A673 (cell line): ENCODE data around the gene ADAM10. TPM values are rescaled to one million over a fixed set of nuclear protein-coding genes. Genes with fewer than 3 reads are reported as not detected.

ENCODE experiments used
- BruUV-seq: library from RNA; stranded (reverse); fragments of 400-500 nt; replicated peaks from 2 replicates; lab custom pipeline; 2021; lab: Mats Ljungman, UMichigan
- CTCF ChIA-PET: fragments of 300-600 bp; sonication (Branson Sonifier 250); formaldehyde crosslinking; loops from one replicate; lab custom pipeline; 2022; ENCODE audit warnings: antibody characterized with exemption; lab: Charles Lee
- POLR2A ChIA-PET: fragments of 300-600 bp; sonication (Branson Sonifier 250); formaldehyde crosslinking; loops from one replicate; lab custom pipeline; 2022; ENCODE audit warnings: antibody characterized with exemption; ENCODE audit not compliant: low non-redundant PET; lab: Charles Lee
- DNase-seq: peaks from one replicate; pipeline ENCODE4 v3.0.0-alpha.2; 2015; ENCODE audit warnings: low spot score
- H3K27ac ChIP-seq: fragments of 200-600 bp; sonication (generic); 2 replicates; pipeline ENCODE4 v1.5.1; 2016; ENCODE audit warnings: mixed run types, low read depth, mild to moderate bottlenecking, mixed read lengths, antibody characterized with exemption, low read length; ENCODE audit not compliant: poor library complexity, severe bottlenecking
- H3K27me3 ChIP-seq: fragments of 200-600 bp; sonication (generic); replicated peaks from 2 replicates; pipeline ENCODE4 v1.6.1; 2017; ENCODE audit warnings: mixed run types, low read depth, mild to moderate bottlenecking, mixed read lengths, antibody characterized with exemption, low read length; ENCODE audit not compliant: insufficient read depth, poor library complexity
- H3K36me3 ChIP-seq: fragments of 200-600 bp; sonication (generic); 2 replicates; pipeline ENCODE4 v1.6.1; 2016; ENCODE audit warnings: mixed run types, mild to moderate bottlenecking, mixed read lengths, antibody characterized with exemption, low read length; ENCODE audit not compliant: insufficient read depth, poor library complexity, severe bottlenecking
- H3K4me1 ChIP-seq: fragments of 200-600 bp; sonication (generic); 2 replicates; pipeline ENCODE4 v1.6.1; 2017; ENCODE audit warnings: mixed run types, mild to moderate bottlenecking, mixed read lengths, antibody characterized with exemption, low read length; ENCODE audit not compliant: insufficient read depth, poor library complexity, severe bottlenecking
- H3K4me3 ChIP-seq: fragments of 200-600 bp; sonication (generic); 2 replicates; pipeline ENCODE4 v1.5.1; 2016; ENCODE audit warnings: low read depth, mixed run types, mild to moderate bottlenecking, mixed read lengths, low read length; ENCODE audit not compliant: poor library complexity, severe bottlenecking
- H3K9me3 ChIP-seq: fragments of 200-600 bp; sonication (generic); 2 replicates; pipeline ENCODE4 v1.6.1; 2016; ENCODE audit warnings: mixed run types, low read depth, mild to moderate bottlenecking, mixed read lengths, antibody characterized with exemption, low read length; ENCODE audit not compliant: poor library complexity, severe bottlenecking
- CTCF ChIP-seq: fragments of 300-800, 200-600 bp; sonication (generic); conservative IDR thresholded peaks from 2 replicates; pipeline ENCODE4 v1.5.1; 2017; ENCODE audit warnings: low read depth, mild to moderate bottlenecking, antibody characterized with exemption, low read length, moderate library complexity, mixed read lengths
- EZH2 ChIP-seq: fragments of 200-600 bp; sonication (generic); IDR thresholded peaks from 2 replicates; pipeline ENCODE4 v1.6.1; 2017; ENCODE audit warnings: borderline replicate concordance, low read depth, mild to moderate bottlenecking, mixed read lengths, antibody characterized with exemption, low read length; ENCODE audit not compliant: poor library complexity, severe bottlenecking
- intact Hi-C: fragments of 100-400 bp; cut with micrococcal nuclease; formaldehyde crosslinking; loops from one replicate; pipeline ENCODE4 v1.10.0; 2022; ENCODE audit not compliant: unreplicated experiment
- total RNA-seq: library from RNA; stranded (reverse); gene quantifications from 2 replicates; pipeline ENCODE4 v1.2.3, GENCODE V29; 2021

ADAM10 gene
- total RNA-seq, 1 experiment from 2014 or later = 130 TPM

- ChIA-PET POLR2A (no interaction called here), CTCF (no interaction called here)
- no peak for DNase-seq
- Histone ChIP-seq H3K4me3 (no peak overlapping the region), H3K27me3 (no peaks in the 10 kb centered on the region), H3K9me3 (no peaks in the 10 kb centered on the region), H3K36me3 (no peaks in the 10 kb centered on the region), H3K27ac (no peak overlapping the region), H3K4me1 (peaks cover 23% of the 10 kb centered on the region)
- TF ChIP-seq CTCF = no peak
- no peak for TF ChIP-seq EZH2
- BruUV-seq = no TSS peak
- intact Hi-C loops = loop anchor here (10.0 kb wide), 1 partner anchor 466 kb away; no protein-coding TSS in a partner anchor
These were observed 8.5 kb downstream of the ADAM10 start for GRCh38 chr15:58741032-58741431.

GRCh38 chr15:58740436-58740835 is 9.1 kb downstream of the ADAM10 start:
- POLR2A ChIA-PET = no interaction called here

GRCh38 chr15:58738046-58738707 is 11.3 kb downstream of the ADAM10 start:
- no peak overlapping the region for H3K27ac ChIP-seq

More at GRCh38 chr15:58740436-58740835, 9.1 kb downstream of the ADAM10 start:
- CTCF ChIA-PET = no interaction called here
- intact Hi-C loops = loop anchor here (10.0 kb wide), 1 partner anchor 466 kb away; no protein-coding TSS in a partner anchor
- BruUV-seq = no TSS peak
- Histone ChIP-seq H3K9me3 (no peaks in the 10 kb centered on the region), H3K27me3 (no peaks in the 10 kb centered on the region), H3K4me3 (no peak overlapping the region), H3K27ac (no peak overlapping the region), H3K36me3 (no peaks in the 10 kb centered on the region), H3K4me1 (peaks cover 26% of the 10 kb centered on the region)
- no peak for DNase-seq
- no peak for TF ChIP-seq CTCF
- no peak for TF ChIP-seq EZH2

More at GRCh38 chr15:58738046-58738707, 11.3 kb downstream of the ADAM10 start:
- CTCF ChIA-PET = no interaction called here
- Histone ChIP-seq H3K4me1 (peaks cover 23% of the 10 kb centered on the region), H3K36me3 (no peaks in the 10 kb centered on the region), H3K4me3 (no peak overlapping the region), H3K27me3 (no peaks in the 10 kb centered on the region), H3K9me3 (no peaks in the 10 kb centered on the region)
- POLR2A ChIA-PET = no interaction called here
- intact Hi-C loops = no loop called here
- no peak for DNase-seq
- TF ChIP-seq EZH2 (no peak), CTCF (no peak)
- BruUV-seq = no TSS peak
